ENCODE results near the gene TMEM200A.

TMEM200A gene

GRCh38 chr6:130377915-130378314 is 12.1 kb downstream of the TMEM200A start:
- no peak for DNase-seq (ENCODE audit: low read depth)

DNA sequence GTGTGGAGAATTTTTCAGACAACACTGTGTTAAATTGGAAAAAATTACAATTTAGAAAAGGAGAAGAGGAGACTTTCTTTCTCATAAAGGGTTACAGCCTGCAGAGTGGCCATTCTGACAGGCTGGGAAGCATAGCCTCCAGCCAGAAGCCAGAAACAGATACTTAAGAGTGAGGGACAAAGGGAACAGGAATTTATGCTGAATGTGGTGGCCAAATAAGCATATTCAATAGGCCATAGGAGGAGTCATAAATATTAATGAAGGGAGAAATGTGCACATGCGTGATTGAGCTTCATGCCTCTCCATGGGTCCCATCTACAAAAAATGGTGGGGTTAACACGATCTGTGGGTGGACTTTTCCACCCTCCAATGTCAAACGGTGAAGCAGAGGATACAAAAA is 13.4 kb downstream of the TMEM200A start:
- DNase-seq (ENCODE audit: low read depth) = no peak

DNA sequence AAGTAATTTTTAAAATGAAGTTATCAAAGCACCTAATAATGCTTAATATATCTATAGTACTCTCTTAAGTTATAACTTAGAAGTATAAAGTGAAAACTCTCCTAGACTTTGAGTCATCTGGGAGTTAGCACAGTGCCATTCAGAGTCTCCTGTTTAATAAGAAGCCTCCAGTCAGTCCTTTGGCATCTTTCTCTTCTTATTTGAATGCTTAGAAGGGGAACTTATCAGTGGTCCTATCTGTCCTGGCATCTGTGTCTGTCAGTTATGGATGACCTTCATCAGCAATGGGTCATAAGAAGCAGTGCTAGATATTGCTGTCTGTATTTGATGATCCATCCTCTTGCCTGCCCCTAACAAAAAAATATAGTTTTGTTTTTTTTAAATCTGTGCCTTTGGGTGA is 15.2 kb downstream of the TMEM200A start:
- DNase-seq (ENCODE audit: low read depth) = no peak

- DNase-seq (ENCODE audit: low read depth) = no peak
These were observed 15.9 kb downstream of the TMEM200A start for GRCh38 chr6:130381459-130382380.

GRCh38 chr6:130382872-130383490 is 17.2 kb downstream of the TMEM200A start:
- no peak for DNase-seq (ENCODE audit: low read depth)

DNA sequence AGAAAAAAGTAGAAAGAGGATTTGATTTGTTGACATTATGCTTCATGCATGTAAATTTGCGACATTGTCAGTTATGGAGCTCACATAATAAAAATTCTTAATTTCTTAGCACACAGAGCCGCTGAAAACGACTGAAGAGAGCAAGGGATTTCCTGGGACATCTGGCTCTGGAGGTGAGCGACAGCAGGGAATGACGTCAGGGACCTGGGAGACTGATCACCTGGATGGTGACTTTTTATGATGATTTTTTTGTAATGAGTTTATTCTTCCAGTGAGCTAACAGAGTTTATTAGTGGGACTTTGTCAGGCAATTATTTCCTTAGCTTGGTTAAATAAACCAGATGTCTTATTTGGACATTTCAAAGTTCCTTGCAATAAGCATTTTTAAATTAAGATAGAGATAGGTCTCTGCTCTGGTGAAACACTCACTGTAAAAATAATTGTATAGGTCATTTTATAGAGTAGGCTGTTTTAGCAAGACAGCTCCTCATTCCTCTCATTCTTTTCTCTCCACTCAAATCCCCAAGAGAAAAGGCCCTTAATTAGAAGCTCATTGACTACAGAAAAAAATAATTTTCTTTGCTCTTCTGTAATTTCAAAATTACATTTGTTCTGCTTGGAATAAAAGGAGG is 19.4 kb downstream of the TMEM200A start:
- DNase-seq (ENCODE audit: low read depth) = no peak

DNA sequence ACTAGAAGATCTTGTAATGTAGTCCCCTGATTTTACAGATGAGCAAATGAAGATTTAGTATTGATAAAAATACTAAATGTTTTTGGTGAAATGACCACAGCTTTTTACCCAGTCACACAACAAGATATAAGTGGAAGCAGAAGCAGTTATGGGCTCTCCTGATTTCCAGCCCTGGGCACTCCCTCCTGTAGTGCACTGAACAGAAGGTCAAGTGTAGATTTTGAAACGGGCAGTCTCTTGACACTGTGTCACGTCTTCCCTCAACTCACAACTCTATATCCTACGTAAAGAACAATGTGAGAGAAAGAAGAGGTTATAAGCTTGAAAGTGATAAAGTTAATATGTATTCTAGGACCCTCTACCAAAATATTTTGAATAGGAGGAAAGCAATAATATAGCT is 23.3 kb downstream of the TMEM200A start:
- DNase-seq (ENCODE audit: low read depth) = no peak

DNA sequence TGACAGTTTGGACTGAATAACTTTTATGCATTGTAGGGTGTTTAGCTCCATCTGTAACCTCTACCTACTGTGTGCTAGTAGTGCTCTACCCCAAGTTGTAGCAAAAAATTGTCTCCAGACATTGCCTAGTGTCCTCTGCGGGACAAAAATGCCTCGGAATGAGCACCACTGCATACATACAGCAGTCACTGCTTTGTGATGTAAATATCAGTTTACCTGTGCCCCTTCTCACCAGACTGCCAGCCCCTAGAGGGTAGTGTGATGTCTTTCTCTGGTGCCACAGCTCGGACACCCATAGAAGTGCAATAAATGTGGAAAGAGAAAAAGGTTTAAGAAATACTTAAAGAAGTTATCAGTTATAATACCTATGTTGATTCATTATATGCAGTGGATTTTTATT is 25.1 kb downstream of the TMEM200A start:
- no peak for DNase-seq (ENCODE audit: low read depth)

DNA sequence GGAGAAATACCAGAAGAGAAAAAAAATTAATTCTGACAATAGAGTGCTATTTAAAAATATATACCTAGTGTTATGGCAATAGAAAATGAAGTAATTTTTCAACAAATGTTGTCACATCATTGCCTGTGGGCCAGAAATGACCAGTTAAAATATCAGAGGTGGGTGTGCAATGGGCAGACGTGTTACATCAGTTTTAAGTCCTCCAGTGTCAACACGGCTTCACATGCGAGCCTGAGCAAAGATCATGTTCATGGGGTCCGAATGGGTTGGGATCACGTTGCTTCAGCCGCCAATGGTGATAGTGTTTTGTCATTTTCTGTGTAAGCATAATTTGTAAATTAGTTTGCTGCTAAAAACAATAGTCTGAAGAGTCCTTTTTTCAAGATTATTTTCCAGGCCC is 27.5 kb downstream of the TMEM200A start:
- no peak for DNase-seq (ENCODE audit: low read depth)

DNA sequence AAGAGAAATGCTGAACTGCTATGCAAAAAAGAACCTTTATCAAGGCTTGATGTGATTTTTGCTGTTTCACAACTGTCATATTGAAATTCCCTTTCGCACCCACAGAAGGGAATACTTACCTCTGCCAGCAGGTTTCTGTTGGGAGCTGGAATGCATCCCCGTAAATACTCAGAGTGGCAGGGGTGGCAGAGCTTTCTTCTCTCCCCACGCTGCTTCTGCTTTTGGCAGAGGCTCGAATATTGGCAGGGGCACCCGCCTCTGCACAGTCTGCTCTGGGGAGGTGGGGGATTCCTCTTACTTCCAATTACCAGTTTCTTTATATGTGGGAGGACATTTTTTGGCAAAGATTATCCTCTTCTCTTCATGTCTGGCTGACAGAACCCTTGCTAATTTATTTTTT is 28.4 kb downstream of the TMEM200A start:
- DNase-seq (ENCODE audit: low read depth) = no peak

DNA sequence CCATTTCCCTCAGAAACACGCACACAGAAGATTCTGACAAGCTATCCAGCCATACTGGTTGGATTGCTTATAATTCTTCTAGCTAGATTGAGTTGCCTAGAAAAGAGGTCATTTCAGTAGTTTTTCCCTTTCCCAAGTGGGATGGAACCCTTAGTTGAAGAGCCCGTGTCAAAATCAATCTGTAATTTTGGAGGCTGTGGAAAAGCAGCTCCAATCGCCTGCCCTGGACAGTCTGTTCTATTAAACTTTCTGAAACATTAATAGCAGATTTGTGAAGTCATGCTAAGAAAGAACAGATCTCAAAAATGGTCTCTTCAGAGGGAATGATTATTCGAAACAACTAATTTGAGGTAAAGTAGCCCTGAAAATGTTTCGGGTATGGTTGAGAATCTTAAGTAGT is 29.3 kb downstream of the TMEM200A start:
- DNase-seq (ENCODE audit: low read depth) = no peak

DNA sequence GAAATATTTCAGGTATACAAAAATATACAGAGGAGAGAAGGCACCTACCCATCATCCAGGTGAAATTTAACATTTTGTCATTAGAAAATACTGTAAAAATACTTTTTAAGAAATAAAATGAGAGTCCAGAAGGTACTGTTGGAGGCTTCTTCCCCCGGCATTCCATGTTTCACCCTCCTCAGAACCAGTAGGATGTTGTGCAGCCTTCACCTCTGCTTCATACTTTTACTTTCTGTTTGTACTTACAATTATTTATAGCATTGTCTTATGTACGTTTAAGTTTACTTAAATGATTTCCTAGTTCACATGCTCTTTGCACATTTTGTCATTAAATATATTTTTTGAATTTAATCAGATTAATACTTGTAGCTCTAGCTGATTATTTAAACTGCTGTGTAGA is 30.9 kb downstream of the TMEM200A start:
- DNase-seq (ENCODE audit: low read depth) = no peak

GRCh38 chr6:130405549-130405948 is 39.7 kb downstream of the TMEM200A start:
- no peak for DNase-seq (ENCODE audit: low read depth)

GRCh38 chr6:130407032-130407431 is 41.2 kb downstream of the TMEM200A start:
- no peak for DNase-seq (ENCODE audit: low read depth)

DNA sequence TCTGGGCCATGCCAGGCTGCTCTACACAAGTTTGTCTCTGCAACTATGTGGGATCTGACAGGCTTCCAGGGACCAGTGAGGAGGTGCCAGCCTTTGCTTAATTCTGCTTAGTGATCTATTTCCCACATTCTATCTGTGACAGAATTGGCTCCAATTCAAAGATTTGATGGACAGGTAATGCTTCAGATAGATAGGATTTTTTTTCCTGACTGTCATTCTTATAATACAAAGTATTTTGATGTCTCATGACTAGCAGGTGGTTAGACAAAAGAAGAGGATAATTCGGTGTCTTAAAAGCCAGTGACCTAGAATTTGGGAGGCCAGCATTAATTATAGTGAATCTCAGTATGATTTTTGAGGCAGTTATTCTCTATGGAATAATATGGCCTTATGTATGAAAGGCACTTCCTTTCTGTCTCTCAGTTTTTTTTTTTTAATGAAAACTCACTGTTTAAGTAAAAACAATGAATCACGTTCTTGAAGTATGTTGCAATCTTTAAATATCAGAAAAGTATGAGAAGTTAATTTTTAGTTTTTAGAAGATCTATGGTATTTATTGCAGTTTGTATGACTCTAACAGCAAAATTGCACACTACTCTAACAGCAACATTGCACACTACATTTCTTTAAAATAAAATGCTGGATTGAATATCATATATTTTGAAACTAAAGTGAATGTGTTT is 43.7 kb downstream of the TMEM200A start:
- DNase-seq (ENCODE audit: low read depth) = no peak

DNA sequence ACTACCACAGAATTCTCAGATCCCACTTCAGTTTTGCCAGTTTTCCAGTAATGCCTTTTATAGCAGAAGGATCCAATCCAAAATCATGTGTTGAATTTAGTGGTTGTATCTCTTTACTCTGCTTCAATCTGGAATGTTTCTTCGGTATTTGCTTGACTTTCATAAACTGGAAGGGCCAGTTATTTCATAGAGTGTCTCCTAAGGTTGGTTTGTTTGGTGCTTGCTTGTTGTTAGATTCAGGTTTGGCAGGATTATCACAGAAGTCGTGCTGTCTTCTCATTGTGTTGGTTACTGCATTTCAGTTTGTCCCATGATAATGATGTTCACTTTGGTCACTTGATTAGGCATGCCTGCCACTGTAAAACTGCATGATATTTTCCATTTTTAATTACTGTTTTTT is 45.7 kb downstream of the TMEM200A start:
- no peak for DNase-seq (ENCODE audit: low read depth)

DNA sequence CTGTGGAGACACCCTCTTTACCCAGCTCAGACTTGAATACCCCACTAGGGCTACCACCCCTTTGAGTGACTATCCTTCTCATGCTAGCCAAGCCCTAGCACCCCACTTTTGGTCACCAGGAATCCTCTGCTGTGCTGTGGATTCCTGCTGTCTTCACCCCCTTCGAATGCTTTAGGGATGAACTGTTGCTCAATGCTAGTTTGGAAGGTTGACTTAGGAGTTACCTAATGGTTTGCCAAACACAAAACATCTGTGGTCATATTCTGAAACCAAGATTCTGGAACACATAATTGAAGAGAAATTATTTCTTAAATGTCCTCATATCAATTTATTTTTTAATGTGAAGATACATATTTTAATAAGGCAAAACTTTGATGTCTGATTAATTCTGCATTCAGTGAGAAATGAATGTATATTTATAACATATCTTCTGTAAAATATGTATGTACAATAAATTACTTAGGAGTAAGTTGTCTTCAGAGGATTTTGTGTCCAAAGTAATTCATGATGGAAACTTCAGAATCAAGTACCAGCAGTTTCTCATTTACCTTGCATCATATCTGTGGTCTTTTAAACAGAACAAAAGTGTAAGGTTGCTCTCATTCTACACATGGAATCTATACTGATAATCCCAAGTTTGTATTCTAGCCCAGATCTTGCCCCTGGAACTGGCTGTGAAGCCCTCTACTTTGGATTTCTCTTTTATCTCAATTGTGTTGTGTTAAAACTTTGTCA is 46.9 kb downstream of the TMEM200A start:
- DNase-seq (ENCODE audit: low read depth) = no peak

DNA sequence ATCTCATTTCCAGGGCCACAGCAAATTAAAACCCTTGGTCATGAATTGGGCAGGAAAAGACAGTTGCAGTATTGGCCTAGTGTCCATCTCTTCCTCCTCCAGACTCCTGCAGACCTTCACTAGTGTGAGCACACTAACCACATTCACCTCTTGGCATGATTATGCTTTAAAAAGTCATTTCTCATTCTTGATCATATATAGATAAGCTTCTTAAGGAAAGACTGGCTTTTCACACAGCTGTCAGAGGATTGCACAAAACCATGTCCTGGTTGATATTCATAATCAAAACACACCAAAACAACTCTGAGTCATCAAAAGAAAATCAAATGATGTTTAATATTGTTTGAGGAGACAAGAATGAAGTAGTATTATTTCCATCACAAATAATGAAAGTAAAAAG is 52.1 kb downstream of the TMEM200A start:
- DNase-seq (ENCODE audit: low read depth) = no peak

DNA sequence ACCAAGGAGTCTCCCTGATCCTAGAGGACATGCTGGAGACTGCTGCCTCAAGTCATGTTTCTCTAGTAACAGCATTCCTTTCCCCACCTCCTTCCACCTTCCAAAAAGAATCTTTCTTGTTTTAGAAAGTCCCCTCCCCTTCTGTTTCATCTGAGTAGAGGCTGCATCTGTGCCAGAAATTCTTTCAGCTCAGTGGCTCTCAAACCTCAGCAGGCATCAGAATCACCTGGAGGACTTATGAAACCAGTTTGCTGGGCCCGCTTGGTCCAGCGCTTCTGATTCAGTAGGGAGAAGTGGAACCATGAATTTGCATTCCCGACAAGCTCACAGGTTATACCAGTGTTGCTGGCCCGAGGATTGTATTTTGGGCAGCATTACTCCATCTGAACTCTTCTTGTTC is 55.1 kb downstream of the TMEM200A start:
- no peak for DNase-seq (ENCODE audit: low read depth)

GRCh38 chr6:130421585-130421984 is 55.8 kb downstream of the TMEM200A start:
- DNase-seq (ENCODE audit: low read depth) = no peak

DNA sequence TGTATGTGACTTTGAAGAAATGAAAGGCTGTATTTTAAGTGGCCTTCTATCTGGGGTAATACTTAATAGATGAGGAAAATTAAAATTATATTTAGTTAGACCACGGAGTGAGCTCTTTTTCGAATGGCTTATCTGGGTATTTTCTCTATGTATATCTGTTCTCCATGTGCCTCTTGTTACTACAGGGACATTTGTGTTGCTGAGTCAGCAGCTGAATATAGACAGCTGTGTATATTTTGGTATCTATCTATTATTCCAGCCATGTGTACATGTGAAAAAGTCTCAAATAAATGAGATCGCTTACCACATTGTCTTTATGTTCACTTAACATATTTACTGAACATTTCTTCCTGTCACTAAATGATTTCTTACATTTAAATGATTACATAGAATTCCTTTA is 57.2 kb downstream of the TMEM200A start:
- no peak for DNase-seq (ENCODE audit: low read depth)

- no peak for DNase-seq (ENCODE audit: low read depth)
These were observed 58.9 kb downstream of the TMEM200A start for GRCh38 chr6:130424710-130425109.
